Choroid plexus epithelial cell (primary cell): ENCODE results near the gene HTR4.

Source experiments
- DNase-seq: peaks from one replicate; pipeline ENCODE4 v3.0.0-alpha.2; 2010; ENCODE audit warnings: low read depth
- H3K4me3 ChIP-seq: 2 replicates; pipeline ENCODE4 v1.5.1; 2011; ENCODE audit warnings: low read depth, mild to moderate bottlenecking, control low read depth, low read length, moderate library complexity
- CTCF ChIP-seq: conservative IDR thresholded peaks from 2 replicates; pipeline ENCODE4 v1.5.1; 2011; ENCODE audit warnings: low read depth, mild to moderate bottlenecking, control low read depth, inconsistent platforms, low read length, moderate library complexity

The HTR4 gene

GRCh38 chr5:148523139-148523538 is 131.2 kb downstream of the HTR4 start:
- DNase-seq: no peak
- TF ChIP-seq CTCF: no peak
- no peak overlapping the region for H3K4me3 ChIP-seq

DNA sequence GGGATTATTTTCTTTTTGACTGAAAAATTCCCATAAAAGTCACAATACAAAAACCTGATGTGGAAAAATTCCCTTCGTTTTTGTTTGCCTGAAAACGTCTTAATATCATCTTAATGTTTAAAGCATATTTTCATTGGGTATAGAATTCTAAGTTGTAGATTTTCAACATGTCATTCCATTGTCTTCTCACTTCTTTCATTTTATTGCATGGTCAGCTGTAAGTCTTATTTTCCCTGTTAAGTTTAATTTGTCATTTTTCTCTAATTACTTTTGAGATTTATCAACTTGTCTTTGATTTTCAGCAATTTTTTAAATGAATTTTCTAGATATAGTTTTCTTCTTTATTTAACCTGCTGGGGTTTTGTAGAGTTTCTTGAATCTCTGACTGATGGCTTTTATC is 138.9 kb downstream of the HTR4 start:
- no peak for DNase-seq
- no peak overlapping the region for H3K4me3 ChIP-seq
- TF ChIP-seq CTCF: no peak

GRCh38 chr5:148514344-148514743 is 140.0 kb downstream of the HTR4 start:
- no peak for TF ChIP-seq CTCF
- H3K4me3 ChIP-seq: no peak overlapping the region
- DNase-seq: no peak

DNA sequence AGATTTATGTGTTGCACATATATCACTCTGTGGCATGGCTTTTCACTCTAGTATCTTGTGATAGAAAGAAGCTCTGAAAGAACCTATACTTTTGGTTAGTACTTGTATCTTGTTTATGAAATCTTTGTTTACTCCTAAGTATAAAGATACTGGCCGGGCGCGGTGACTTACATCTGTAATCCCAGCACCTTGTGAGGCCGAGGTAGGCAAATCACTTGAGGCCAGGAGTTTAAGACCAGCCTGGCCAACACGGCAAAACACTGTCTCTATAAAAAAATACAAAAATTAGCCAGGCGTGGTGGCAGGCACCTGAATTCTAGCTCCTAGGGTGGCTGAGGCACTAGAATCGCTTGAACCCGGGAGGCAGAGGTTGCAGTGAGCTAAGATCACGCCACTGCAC is 141.8 kb downstream of the HTR4 start:
- no peak for DNase-seq
- no peak overlapping the region for H3K4me3 ChIP-seq
- no peak for TF ChIP-seq CTCF

- H3K4me3 ChIP-seq: no peak overlapping the region
- DNase-seq: no peak
- TF ChIP-seq CTCF: no peak
Observed at GRCh38 chr5:148511810-148512347, 142.4 kb downstream of the HTR4 start.

DNA sequence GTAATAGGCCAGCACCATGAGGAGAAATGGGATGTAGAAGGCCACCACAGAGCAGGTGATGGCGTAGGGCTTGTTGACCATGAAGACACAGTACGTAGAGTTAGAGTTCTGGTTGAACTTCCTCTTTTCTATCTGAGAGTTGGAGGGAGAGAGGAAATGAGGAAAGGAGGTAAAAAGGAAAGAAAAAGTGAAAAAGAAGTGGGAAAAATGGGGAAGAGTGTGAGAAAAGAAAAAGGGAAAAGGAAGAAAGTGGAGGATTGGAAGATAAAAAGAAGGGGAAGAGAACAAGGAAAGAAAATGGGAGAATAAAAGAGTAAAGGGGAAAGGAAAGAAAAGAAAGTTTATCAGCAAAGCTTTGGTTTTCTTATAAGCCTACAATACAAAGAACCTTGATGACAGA is 144.4 kb downstream of the HTR4 start:
- no peak for DNase-seq
- no peak for TF ChIP-seq CTCF

DNA sequence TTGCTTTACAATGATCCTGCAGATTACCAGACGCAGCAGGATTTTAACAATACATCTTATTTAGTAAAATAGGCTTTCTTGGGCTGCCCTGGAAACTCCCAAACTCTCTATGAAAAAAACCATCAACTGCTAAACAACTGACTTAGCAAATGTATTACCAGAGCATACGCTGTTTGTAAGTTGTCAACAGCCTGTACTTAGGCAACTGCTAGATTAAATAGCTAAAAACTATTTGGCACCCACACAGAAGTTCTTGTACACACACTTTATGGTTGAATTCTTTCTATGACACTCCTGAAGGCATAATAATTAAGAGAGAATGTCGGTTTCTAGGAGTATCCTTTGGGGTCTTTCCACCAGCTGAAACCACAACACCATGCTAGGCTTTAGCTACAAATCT is 146.7 kb downstream of the HTR4 start:
- TF ChIP-seq CTCF: no peak
- no peak for DNase-seq
- H3K4me3 ChIP-seq: no peak overlapping the region

More for the DNA sequence above, 144.4 kb downstream of the HTR4 start:
- H3K4me3 ChIP-seq: no peak overlapping the region
